HS-27A (cell line): Measurements from ENCODE around the gene AARS2.

Experiments
- DNase-seq: peaks from one replicate; pipeline ENCODE4 v3.0.0-alpha.2; 2012; ENCODE audit warnings: low read depth, missing footprints

The AARS2 gene

GRCh38 chr6:44262467-44263353 lies 50.4 kb downstream of the AARS2 start:
- no peak for DNase-seq

- DNase-seq, result no peak
Measured at GRCh38 chr6:44261581-44261980, 51.6 kb downstream of the AARS2 start.

DNA sequence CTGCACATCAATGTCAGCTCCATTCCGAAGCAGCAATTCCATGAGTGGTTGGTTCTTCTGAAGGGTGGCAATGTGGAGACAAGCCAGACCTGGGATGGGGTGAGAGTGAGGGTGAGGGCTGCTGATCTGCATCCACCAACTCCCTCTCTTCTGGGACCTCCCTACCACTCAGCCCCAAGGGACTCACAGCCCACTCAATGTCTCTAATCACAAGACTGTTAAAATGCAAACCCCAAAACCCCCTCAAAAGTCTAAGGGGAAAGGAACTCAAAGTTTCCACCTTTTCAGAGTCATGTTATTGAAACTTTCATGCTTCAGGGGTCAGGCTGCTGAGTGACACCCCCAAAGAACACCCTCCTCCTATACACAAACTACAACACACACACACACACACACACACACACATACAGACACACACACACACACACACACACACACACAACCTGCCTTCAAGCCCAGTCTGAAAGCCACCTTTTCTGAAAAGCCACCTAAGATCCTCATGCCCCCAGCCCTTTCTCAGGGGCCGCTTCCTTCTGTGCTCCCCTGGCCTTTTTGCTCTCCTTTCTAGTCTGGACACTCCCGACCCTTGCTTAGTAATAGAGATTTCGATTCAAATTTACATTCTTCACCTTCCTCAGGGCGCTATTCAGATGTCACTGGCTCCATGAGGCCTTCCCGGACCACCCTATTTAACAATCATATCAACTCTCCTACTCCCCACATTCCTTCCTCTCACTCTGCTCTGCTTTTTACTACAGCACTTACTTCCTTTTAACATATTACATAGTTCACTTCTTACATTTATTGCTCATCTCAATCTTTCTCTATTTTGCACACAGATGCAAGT lies 52.5 kb downstream of the AARS2 start:
- no peak for DNase-seq

DNA sequence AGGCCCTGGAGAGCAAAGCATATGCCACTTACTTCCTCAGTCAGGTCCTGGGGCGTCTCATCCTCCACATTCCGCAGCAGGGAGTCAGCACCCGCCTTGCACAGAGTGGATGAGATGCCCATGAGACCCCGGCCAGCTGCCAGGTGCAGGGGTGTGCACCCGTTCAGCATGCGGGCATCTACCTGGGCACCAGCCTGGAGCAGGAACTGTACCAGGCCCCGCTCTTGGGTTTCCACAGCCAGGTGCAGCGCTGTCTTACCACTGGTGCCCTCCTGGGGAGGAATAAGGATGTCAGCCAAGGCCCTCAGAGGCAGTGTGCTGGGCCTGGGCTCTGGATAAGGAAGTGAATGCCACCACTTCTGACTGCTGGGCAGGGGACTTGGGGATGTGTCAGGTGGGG lies 53.1 kb downstream of the AARS2 start:
- DNase-seq, result no peak

- DNase-seq, result no peak
Measured at GRCh38 chr6:44258921-44259320, 54.2 kb downstream of the AARS2 start.

GRCh38 chr6:44258325-44258863 lies 54.8 kb downstream of the AARS2 start:
- no peak for DNase-seq

GRCh38 chr6:44257753-44258324 lies 55.3 kb downstream of the AARS2 start:
- no peak for DNase-seq

DNA sequence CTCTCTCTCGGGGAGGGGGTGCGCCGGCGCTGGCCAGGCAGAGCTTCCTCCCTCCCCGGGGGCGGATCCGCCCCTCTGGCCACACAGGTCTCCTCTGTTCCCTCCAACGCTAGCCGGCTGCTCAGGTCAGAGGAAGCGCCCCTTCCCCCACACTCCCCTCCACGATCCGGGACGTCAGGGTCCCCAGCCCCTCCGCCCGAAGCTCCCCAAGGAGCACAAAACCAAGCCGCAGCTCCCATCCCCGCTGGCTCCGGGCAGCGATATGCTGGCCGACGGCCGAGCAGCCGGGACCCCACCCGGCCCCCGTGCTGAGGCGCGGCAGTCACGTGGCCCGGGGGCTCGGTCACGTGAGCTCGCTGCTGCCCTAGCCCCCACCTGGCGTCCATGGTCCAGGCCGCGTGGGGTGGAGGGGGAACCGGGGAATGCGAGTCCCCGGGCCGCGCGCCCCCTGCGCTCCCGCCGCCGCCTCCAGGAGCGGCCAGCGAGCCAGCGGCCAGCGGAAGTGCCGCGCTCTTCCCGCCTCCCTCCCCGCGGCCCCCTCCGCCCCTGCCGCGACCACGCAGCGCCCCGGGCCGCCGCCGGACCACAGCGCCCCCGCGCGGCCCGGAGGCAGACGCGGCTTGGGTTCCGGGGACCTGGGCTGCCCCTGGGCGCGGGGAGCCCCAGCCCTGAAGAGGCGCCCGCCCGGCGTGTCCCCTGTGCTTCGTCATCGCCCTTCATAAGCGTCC lies 56.0 kb downstream of the AARS2 start, which contains the start of gene SLC35B2:
Gene SLC35B2, minus strand, starts transcription at position 504 of the 728 bp plus-strand sequence. Its CDS starts 118 bp downstream, at position 386.
- no peak for DNase-seq

DNA sequence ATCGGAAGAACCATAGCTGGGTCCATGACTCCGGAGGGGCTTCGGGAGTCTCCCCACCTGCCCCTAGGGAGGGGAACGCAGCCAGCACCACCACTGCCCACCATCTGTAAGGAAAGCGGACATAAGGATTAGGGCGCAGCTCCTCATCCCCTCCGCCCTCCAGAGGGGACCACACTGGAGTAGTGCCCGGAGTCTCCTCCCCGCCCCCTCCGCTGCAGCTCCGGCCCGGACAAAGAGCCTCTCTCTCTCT lies 56.4 kb downstream of the AARS2 start:
- no peak for DNase-seq

- no peak for DNase-seq
Measured at GRCh38 chr6:44255871-44256774, 57.0 kb downstream of the AARS2 start.

DNA sequence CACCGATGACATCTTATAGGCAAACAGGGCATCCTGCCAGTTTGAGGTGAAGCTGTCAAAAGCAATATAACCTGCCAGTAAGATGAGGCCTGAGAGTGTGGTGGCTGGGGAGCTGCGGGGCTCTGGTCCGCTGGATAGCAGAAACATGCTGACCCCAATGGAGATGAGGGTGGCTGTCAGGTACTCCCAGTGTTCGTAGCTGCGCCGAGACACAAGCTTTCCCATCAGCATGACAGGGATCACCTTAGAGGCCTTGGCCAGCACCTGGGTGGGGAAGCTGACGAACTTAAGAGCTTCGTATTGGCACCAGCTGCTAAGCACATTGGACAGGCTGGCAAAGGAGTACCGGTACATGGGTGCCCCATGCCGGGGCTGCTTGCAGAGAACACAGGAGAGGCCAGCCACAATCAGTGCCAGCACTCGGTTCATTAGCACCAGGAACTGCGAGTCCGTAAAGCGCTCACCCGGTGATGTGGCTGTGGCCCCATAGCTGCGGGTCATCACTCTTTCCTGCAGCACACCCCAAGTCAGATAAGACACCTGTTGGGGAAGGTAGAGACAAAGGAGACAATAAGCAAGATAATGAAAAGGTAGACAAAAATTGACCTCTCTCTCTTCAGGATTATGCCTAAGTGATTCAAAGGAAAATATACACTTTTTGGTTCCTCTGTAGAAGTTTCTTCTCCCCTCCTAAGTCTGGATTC lies 57.9 kb downstream of the AARS2 start:
- no peak for DNase-seq

GRCh38 chr6:44254191-44255104 lies 58.7 kb downstream of the AARS2 start:
- no peak for DNase-seq

- DNase-seq, result no peak
Measured at GRCh38 chr6:44253307-44254101, 59.6 kb downstream of the AARS2 start.

- no peak for DNase-seq
Measured at GRCh38 chr6:44251576-44252524, 61.3 kb downstream of the AARS2 start.

- DNase-seq, result no peak
Measured at GRCh38 chr6:44250718-44251123, 62.4 kb downstream of the AARS2 start.

- no peak for DNase-seq
Measured at GRCh38 chr6:44250067-44250717, 63.0 kb downstream of the AARS2 start.
